GM19467 (cell line): ENCODE measurements around the gene PCNT.
"Not testable (repeated sequence)": the region's sequence is repeated elsewhere in the genome, so short reads cannot be mapped to it uniquely, and the experiment has no call there.

Experiments used
- ATAC-seq: cut with Tn5 transposase; IDR thresholded peaks from one replicate; pipeline ENCODE4 v1.9.1; 2021; ENCODE audit warnings: mild to moderate bottlenecking, moderate library complexity; ENCODE audit not compliant: unreplicated experiment

Gene PCNT

GRCh38 chr21:46401186-46401910, 77.4 kb downstream of the PCNT start:
- no peak for ATAC-seq

- no peak for ATAC-seq
Measured at GRCh38 chr21:46402421-46402820, 78.5 kb downstream of the PCNT start.

DNA sequence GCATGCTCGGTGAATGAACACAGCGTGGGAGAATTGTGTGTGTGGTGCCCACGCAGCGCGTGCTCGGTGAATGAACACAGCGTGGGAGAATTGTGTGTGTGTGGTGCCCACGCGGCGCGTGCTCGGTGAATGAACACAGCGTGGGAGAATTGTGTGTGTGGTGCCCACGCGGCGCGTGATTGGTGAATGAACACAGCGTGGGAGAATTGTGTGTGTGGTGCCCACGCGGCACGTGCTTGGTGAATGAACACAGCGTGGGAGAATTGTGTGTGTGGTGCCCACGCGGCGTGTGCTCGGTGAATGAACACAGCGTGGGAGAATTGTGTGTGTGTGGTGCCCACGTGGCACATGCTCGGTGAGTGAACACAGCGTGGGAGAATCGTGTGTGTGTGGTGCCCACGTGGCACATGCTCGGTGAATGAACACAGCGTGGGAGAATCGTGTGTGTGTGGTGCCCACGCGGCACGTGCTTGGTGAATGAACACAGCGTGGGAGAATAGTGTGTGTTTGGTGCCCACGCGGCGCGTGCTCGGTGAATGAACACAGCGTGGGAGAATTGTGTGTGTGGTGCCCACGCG, 79.4 kb downstream of the PCNT start:
- ATAC-seq = not testable (repeated sequence)

- ATAC-seq = no peak
Measured at GRCh38 chr21:46404306-46404705, 80.3 kb downstream of the PCNT start.

DNA sequence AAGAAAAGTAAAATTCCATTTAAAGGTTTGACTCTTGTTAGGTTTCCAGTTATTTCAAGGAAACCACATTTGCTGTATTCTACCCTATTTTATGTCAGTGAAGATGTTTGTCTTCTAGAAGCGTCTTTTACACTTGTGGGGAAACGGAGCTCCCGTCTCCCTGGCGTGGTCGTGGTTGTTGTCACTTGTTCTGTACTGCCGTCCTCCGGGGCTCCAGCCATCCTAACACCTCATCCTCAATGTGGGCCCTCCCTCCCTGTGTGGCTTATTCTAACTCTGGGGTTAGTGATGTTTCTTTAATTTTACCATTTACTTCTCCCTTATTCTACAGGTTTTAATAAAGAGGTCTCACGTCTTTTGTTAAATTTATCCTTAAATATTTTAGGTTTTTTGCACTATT, 82.0 kb downstream of the PCNT start:
- ATAC-seq = no peak

- ATAC-seq = no peak
Measured at GRCh38 chr21:46409641-46410406, 85.9 kb downstream of the PCNT start.

- no peak for ATAC-seq
Measured at GRCh38 chr21:46410516-46410915, 86.6 kb downstream of the PCNT start.

DNA sequence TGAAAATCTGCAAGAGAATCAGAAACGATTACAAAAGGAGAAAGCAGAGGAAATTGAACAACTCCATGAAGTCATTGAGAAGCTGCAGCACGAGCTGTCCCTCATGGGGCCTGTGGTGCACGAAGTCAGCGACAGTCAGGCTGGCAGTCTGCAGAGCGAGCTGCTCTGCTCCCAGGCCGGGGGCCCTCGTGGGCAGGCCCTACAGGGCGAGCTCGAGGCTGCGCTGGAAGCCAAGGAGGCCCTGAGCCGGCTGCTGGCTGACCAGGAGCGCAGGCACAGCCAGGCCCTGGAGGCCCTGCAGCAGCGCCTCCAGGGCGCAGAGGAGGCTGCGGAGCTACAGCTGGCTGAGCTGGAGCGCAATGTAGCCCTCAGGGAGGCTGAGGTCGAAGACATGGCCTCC, 87.3 kb downstream of the PCNT start:
- no peak for ATAC-seq

- no peak for ATAC-seq
Measured at GRCh38 chr21:46411691-46412090, 87.7 kb downstream of the PCNT start.

GRCh38 chr21:46412521-46413364, 88.8 kb downstream of the PCNT start:
- ATAC-seq = no peak

- no peak for ATAC-seq
Measured at GRCh38 chr21:46413365-46413696, 89.4 kb downstream of the PCNT start.

- ATAC-seq = no peak
Measured at GRCh38 chr21:46414965-46415275, 91.0 kb downstream of the PCNT start.

GRCh38 chr21:46416551-46416950, 92.6 kb downstream of the PCNT start:
- ATAC-seq = no peak

DNA sequence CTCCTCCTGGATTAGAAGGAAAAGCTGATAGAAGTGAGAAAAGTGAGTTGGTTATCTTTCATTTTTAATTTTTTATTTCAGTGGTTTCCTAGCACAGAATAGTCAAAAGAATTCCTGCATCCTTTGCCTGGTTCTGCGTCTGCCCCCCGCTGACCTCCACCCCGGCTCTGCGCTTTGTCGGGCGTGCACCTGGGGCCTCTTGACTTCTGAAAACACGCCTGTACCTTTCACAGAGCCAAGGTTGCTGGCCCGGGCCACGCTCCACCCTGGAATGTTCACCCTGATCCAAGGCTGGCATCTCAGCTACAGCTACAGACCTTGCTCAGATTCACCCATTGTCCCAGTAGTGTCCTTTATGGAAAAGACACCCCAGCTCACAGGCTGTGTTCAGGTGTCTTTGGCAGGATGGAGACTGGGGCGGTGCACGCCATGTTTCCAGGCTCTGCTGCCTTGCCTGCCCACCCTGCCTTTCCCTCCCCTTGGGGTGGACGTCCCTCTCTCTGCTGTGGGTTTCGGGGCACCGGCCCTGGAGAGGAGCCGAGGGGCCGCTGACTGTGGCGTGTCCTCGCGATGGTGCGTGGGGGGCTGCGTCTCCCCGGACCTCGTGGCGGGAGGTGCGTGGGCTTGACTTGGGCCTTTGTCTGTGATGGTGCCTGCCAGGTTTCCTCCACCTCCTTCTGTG, 94.5 kb downstream of the PCNT start:
- ATAC-seq = no peak

GRCh38 chr21:46420241-46421190, 96.6 kb downstream of the PCNT start:
- no peak for ATAC-seq

DNA sequence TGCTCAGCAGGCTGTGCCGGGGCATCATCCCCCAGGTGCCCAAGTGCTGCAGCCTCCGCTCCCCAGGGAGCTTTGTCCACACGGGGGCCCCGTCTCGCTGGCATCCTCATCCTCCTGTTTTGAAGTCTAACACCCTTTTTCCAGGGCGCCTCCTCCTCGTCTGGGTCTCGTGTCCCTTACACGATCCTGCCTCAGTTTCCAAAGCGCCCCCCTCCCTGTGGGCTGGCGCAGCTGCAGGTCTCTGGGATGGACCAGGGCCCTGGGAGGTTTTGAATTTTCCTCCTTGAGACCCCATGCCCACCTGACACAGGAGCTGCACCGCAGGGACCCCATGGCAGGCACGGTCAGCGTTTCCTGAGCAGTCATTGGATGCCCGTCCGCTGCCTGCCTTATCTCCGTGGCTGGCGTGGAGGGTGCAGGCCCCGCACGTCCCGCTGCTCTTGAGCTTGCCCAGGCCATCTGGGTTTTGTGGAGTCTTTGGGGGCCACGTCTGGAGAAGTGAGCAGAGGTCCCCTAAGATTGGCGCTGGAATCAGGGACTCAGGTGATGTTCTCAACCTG, 97.3 kb downstream of the PCNT start:
- no peak for ATAC-seq

DNA sequence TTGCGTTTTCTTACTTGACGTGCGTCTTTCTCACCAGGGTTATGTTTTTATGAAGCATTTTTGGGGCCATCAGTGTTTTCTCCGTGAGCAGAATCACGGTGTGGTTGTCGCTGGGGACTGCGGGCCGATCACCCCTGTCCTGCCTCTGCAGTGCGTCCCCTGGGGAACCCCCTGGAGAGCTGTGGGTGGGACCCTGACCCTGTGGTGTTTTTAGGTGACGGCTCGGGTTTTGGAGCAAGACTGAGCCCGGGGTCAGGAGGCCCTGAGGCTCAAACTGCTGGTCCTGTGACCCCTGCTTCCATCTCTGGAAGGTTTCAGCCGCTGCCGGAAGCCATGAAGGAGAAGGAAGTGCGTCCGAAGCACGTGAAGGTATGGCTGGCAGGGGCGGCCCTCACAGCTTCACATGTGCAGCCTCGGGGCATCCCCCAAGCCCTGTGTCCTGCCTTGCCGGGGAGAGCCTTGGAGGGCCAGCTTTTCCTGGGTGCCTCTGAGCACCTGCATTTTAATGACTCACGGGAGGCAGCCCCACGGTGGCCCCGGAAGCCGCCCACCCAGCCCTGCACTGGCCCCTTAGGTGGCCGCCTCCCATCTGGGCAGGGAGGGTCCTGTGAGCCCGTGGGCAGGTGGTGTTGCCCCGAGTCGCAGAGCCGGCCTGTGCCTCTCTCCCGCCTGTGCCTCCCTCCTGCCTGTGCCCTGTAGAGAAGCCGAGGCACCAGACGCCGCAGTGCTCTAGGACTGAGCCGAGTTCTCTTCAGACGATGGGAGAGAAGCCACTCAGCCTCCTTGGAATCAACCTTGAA, 98.0 kb downstream of the PCNT start:
- no peak for ATAC-seq

GRCh38 chr21:46422636-46423241, 98.8 kb downstream of the PCNT start:
- no peak for ATAC-seq
